Neutrophil (primary cell): ENCODE measurements around the gene TRIM2.

Source experiments
- H3K27ac ChIP-seq: fragments of 200-600 bp; sonication (generic); 2 replicates; pipeline ENCODE4 v1.5.1; 2016; ENCODE audit warnings: mild to moderate bottlenecking, moderate library complexity
- H3K27me3 ChIP-seq: fragments of 200-600 bp; sonication (generic); 2 replicates; pipeline ENCODE4 v1.6.0; 2016; ENCODE audit warnings: mild to moderate bottlenecking
- H3K36me3 ChIP-seq: fragments of 200-600 bp; sonication (generic); 2 replicates; pipeline ENCODE4 v1.5.1; 2017
- H3K4me1 ChIP-seq, 2 experiments: fragments of 200-600 bp in 1 of 2; sonication (generic) in 1 of 2; 1 replicate in 1 of 2; 2 replicates in 1 of 2; pipeline versions ENCODE4 v1.5.1 to v1.6.1; 2013 to 2016; ENCODE audit warnings: low read depth in 1 of 2, low read length in 1 of 2, mild to moderate bottlenecking in 1 of 2, moderate library complexity in 1 of 2; ENCODE audit not compliant: control insufficient read depth in 1 of 2, insufficient read depth in 1 of 2
- H3K4me3 ChIP-seq, 2 experiments: fragments of 200-600 bp in 1 of 2; sonication (generic) in 1 of 2; 1 replicate in 1 of 2; 2 replicates in 1 of 2; pipeline ENCODE4 v1.5.1; 2013 to 2016; ENCODE audit warnings: low read depth in 1 of 2, low read length in 1 of 2, mild to moderate bottlenecking in 1 of 2, moderate library complexity in 1 of 2
- H3K9me3 ChIP-seq: fragments of 200-600 bp; sonication (generic); 2 replicates; pipeline ENCODE4 v1.5.1; 2016
- CTCF ChIP-seq: fragments of 200-600 bp; sonication (generic); IDR thresholded peaks from 2 replicates; pipeline ENCODE4 v1.5.1; 2016; ENCODE audit warnings: antibody characterized with exemption

The TRIM2 gene

GRCh38 chr4:153375303-153375702 lies 171.1 kb downstream of the TRIM2 start:
- Histone ChIP-seq H3K36me3 (peaks cover 7% of the 10 kb centered on the region), H3K9me3 (no peaks in the 10 kb centered on the region), H3K4me1 (peaks cover 5 to 8% of the 10 kb centered on the region in 2 experiments), H3K27ac (no peak overlapping the region), H3K4me3 (no peak overlapping the region), H3K27me3 (no peaks in the 10 kb centered on the region)
- no peak for TF ChIP-seq CTCF

- Histone ChIP-seq H3K36me3 (no peaks in the 10 kb centered on the region), H3K9me3 (no peaks in the 10 kb centered on the region), H3K27ac (no peak overlapping the region), H3K27me3 (no peaks in the 10 kb centered on the region), H3K4me3 (no peak overlapping the region), H3K4me1 (no peaks in the 10 kb centered on the region)
- TF ChIP-seq CTCF = no peak
These were observed 178.9 kb downstream of the TRIM2 start for GRCh38 chr4:153383131-153383530.

- Histone ChIP-seq H3K36me3 (no peaks in the 10 kb centered on the region), H3K27ac (no peak overlapping the region), H3K27me3 (no peaks in the 10 kb centered on the region), H3K4me1 (no peaks in the 10 kb centered on the region), H3K4me3 (no peak overlapping the region), H3K9me3 (no peaks in the 10 kb centered on the region)
- no peak for TF ChIP-seq CTCF
These were observed 179.9 kb downstream of the TRIM2 start for GRCh38 chr4:153384160-153384559.

- Histone ChIP-seq H3K27ac (no peak overlapping the region), H3K27me3 (no peaks in the 10 kb centered on the region), H3K4me3 (no peak overlapping the region), H3K4me1 (no peaks in the 10 kb centered on the region), H3K9me3 (no peaks in the 10 kb centered on the region), H3K36me3 (no peaks in the 10 kb centered on the region)
- TF ChIP-seq CTCF = no peak
These were observed 181.5 kb downstream of the TRIM2 start for GRCh38 chr4:153385784-153386183.

- H3K36me3 ChIP-seq = no peaks in the 10 kb centered on the region
- H3K4me3 ChIP-seq = no peak overlapping the region
- no peaks in the 10 kb centered on the region for H3K9me3 ChIP-seq
- TF ChIP-seq CTCF = no peak
- H3K27ac ChIP-seq = no peak overlapping the region
- H3K27me3 ChIP-seq = no peaks in the 10 kb centered on the region
- H3K4me1 ChIP-seq = no peaks in the 10 kb centered on the region
These were observed 183.7 kb downstream of the TRIM2 start for GRCh38 chr4:153387981-153388380.
